ENCODE data around the gene GLOD4. TPM values are rescaled to one million over a fixed set of nuclear protein-coding genes. Genes with fewer than 3 reads are reported as not detected.
"Not testable (repeated sequence)": the region's sequence is repeated elsewhere in the genome, so short reads cannot be mapped to it uniquely, and the experiment has no call there.

Gene GLOD4, protein sequence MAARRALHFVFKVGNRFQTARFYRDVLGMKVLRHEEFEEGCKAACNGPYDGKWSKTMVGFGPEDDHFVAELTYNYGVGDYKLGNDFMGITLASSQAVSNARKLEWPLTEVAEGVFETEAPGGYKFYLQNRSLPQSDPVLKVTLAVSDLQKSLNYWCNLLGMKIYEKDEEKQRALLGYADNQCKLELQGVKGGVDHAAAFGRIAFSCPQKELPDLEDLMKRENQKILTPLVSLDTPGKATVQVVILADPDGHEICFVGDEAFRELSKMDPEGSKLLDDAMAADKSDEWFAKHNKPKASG
- total RNA-seq: 60.2 TPM

DNA sequence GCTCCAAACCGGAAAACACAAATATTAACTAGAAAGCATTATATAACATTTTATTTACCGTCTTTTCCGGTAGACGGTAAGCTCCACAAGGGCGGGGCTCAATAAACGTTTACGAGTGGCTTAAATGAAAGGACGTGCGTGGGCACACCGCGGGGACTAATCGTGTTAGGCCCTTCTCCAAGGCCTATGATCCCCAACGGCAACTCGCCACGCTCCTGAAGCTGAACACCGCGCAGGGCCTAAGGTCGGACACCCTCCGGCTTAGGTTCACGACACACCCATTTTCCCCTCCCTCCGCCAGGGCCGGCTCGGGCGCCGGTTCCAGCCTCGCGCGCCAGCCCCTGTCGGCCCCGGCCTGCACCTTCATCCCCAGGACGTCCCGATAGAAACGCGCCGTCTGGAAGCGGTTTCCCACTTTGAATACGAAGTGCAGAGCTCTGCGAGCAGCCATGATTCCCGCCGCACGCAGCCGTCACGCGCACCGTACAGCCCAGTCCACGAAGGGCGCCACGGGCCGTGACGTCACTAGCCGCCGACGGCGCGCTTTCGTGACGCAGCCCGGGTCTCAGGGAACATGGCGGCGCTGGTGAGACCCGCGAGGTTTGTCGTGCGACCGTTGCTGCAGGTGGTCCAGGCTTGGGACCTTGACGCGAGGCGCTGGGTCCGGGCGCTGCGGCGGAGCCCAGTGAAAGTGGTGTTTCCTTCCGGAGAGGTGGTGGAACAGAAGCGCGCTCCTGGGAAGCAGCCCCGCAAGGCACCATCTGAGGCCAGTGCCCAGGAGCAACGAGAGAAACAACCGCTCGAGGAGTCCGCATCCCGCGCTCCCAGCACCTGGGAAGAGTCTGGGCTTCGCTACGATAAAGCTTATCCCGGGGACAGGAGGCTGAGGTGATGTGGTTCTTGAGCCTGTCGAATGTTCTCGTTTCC lies at the start of gene GLOD4, which contains the start of gene MRM3:
Gene GLOD4 (minus strand): TSS at position 476 of the 927 bp plus-strand sequence. CDS start 25 bp downstream, at position 451.
Gene MRM3 (plus strand): TSS at position 549 of the 927 bp plus-strand sequence. CDS start 26 bp downstream, at position 575.
- DNase-seq: peak; percentile 82

DNA sequence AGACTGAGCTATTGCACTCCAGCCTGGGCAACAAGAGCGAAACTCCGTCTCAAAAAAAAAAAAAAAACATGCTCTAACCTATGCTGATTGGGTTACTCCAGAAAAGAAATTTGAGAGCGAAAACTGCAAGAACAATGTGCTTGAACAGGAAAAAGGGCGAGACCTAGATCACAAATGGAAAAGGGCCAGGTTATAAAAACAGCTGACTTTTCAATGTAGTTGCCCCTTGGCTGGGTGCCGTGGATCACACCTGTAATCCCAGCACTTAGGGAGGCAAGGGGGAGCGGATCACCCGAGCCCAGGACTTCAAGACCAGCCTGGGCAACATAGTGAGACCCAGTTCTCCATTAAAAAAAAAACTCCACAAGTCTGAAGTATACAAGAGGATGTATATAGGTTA lies 48.9 kb upstream of the GLOD4 start:
- DNase-seq: no peak

DNA sequence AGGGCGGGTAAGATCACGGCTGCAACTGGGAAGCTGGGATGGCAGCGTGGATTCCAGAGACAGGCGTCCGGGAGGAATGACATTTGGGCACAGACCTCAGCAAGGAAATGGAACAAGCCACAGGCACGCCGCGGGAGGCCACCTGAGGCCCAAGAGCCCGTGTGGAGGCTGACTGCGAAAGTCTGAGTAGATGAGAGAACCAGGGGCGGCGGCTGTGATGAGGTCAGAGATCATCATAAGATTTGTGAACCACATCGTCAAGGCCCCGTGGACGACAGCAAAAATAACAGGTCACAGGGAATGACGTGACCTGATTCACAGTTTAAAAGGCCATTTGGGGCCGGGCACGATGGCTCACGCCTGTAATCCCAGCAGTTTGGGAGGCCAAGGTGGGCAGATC lies 48.3 kb upstream of the GLOD4 start:
- DNase-seq: no peak

DNA sequence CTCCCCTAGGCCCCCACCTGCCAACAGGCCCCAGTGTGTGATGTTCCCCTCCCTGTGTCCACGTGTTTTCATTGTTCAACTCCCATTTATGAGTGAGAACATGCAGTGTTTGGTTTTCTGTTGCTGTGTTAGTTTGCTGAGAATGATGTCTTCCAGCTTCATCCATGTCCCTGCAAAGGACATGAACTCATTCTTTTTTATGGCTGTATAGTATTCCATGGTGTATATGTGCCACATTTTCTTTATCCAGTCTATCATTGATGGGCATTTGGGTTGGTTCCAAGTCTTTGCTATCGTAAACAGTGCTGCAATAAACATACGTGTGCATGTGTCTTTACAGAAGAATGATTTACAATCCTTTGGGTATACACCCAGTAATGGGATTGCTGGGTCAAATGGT lies 47.5 kb upstream of the GLOD4 start:
- not testable (repeated sequence) for DNase-seq

DNA sequence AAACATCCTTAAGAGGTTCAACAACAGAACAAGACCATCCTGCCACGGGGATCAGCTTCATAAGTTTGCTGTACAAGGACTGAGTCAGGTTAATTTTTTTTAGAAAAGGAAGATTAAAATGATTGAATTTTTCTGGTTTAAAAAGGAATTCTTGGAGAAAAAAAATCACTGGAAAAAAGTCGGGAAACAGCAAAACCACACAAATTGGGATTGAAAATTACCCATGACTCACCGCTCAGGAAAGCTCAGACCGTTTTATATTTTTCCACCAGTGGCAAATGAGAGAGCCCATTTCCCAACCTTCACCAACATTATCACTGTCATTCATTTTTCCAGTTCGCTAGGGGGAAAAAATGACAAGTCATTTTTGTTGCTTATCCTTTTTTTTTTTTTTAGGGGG lies 46.7 kb upstream of the GLOD4 start:
- DNase-seq: no peak

DNA sequence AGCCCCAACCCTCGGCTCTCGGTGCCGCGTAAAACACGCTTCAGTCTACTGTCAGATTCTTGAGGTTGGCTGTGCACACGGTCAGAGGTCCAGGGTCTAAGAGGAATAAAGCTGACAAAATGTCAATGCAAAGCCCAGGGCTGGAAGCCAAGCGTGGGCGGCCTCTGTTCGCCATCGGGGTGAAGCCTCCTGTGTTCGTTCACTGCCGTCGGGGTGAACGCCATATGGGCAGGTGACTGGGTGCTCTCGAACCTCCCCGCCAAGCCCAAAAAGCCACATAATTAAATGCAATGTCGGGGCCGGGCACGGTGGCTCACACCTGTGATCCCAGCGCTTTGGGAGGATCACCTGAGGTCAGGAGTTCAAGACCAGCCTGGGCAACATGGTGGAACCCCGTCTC lies 44.7 kb upstream of the GLOD4 start:
- no peak for DNase-seq

DNA sequence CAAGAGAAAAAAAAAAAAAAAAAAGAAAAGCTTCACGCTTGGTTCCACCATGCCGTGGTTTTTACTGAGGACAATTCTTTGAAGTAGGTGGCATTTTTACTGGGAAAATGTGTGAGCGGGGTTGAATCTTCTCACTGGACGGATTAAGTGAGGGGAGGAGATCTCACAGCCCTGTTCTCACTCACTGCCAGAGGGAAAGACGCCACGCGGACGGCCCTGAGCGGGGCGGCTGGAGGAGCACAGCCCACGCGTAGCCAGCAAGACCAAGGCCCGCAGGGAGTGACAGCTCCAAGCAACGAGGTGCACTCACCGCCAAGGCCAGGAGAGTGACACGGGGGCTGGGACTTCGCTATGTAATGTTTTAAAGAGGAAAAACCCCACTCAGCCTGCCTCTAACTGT lies 43.1 kb upstream of the GLOD4 start:
- DNase-seq: no peak

DNA sequence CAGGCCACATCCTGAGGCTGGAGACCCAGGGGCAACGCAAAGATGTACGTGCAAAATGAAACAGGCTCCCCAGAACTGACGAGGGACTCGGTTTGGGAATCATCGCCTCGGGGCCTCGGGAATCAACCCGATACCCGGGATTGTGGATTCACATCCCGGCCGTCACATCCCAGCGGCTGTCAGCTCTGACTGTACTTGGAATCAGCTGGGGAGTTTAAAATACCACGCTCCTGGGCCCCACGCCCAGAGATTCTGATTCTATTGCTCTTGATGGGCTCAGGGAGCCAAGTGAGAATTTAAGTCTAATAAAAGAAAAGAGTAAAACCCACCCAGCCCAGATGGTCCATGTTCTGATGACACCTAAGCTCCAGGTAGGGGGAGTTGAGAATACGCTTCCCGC lies 42.3 kb upstream of the GLOD4 start:
- DNase-seq: no peak

DNA sequence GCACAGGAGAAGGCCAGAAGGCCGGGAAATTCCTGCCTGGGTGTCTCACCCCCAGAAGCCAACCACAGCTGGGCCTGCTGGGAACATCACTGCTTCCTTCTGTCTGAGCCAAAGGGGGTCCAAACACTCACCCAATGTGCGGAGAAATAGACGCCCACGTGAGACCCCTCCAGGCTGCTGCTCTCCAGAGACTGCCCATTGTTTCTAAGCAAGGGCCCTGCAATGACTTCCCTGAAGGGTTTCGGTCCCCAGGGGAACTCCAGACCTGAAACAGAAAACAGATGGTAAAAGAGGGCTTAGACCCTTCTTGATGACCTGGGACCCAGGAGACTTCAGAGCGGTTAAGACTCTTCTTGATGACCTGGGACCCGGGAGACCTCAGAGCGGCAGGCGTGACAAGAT lies 41.4 kb upstream of the GLOD4 start:
- no peak for DNase-seq

DNA sequence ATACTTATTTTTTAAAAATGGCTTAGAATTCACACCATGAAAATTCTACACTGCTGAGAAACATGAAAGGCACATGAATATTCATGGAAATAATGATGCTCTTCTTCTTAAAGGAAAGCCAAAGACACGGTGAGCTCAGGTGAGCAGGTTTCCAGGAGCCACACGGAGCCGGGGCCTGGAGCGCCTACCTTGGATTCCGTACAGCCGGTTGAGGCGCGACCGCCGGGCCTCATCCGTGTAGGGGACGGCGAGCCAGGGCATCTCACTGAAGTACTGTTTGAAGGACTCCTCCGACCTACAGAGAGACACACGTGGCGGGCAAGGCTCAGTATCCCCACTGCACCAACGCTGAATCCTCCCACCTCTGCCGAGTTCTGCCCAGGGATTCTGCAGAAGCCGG lies 37.2 kb upstream of the GLOD4 start:
- DNase-seq: no peak

DNA sequence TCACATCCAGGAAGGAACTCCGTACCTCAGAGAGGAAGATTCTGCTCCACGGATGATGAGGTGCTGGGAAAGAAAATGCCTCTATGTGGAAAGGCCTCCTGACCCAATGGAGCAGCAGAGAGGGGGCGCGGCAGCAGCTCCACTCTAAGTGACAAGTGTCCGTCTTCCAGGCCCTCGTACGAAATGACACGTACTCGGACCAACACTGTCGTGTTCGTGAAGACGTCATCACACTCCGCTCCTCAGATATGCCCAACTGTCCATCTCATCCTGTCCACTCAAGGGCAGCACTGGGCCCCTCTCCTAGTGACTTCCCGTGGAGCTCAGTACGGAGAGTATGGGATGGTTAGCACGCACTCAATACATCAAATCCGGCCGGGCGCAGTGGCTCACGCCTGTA lies 32.3 kb upstream of the GLOD4 start:
- DNase-seq: no peak

DNA sequence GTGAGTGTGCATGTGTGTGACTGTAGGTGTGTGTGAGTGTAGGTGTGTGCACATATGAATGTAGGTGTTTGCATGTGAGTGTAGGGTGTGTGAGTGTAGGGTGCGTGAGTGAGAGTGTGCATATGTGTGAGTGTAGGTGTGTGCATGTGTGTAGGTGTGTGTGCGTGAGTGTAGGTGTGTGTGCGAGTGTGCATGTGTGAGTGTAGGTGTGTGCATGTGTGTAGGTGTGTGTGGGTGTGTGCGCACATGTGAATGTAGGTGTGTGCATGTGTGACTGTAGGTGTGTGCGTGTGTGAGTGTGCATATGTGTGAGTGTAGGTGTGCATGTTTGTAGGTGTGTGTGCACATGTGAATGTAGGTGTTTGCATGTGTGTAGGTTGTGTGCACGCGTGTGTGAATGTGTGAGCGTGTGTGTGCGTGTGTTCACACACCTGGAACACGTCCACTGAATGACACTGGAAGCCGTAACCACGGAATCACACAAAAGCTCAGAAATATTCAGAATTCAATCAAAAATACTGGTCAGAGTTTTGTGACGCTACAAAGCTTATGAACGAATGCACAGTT lies 30.6 kb upstream of the GLOD4 start:
- no peak for DNase-seq

DNA sequence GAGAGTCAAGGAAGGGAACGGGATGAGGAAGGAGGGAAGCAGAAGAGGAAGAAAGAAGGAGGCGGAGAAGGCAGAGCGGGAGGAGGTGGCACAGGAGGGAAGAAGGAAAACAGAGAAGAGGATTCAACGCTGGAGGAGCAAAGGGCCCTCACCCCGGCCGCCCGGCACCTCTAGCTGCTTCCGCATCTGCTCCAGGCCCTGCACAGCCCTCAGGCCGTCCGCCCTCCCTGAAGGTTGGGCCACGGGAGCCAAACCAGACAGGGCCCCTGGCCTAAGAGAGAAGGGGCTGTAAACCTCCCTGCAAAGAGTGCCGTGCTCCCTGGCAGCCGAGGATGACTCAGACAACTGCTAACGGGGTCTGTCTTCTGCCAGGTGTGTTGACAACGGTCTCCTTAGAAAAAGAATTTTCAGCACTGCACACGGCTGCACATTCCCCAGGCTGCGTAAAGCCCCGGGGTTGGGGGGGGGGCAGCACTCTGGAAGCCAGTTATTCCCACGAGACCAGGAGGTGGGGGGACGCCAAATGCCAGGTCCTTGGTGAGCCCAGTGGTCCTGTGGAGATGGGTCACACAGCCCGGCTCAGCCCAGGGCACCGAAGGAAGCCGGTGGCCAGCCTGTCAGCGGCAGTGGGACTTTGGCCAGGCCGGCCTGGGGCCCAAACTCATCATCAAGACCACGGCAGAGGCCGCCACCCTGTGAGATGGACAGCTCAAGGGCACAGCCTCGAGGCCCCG lies 29.1 kb upstream of the GLOD4 start:
- DNase-seq: no peak

DNA sequence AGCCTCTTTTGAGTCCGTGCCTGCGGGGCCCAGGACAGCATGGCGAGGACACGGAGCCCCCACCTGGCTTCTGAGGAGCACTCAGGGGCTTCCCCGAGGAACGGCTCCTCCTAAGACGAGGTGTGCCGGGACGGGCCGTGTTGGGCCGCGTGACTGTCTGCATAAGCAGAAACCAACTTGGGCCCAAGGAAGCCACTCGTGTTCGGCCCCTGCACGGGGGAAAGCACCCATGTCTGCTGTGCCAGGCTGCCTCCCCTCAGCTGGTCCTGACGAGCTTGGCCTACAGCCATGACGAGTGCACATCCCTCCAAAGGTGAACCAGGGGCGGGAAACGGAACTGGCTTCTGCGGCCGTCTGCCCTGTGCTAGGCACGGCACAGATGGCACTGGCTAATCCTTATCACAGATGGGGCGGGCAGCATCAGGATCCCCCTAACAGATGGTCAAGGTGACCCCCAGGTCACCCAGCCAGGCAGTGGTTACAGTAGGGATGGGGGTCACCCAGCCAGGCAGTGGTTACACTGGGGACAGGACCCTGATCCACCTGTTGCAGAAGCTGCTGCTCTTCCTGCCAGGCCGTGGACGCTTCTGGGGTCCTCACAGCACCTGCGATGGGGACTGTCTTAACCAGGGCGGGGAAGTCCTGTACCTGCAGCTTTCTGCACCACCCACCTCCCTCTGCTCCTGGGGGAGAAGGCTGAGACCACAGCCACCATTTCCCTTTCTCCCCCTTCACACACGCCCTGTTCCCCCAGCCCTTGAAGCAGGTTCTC lies 25.6 kb upstream of the GLOD4 start:
- DNase-seq: no peak

DNA sequence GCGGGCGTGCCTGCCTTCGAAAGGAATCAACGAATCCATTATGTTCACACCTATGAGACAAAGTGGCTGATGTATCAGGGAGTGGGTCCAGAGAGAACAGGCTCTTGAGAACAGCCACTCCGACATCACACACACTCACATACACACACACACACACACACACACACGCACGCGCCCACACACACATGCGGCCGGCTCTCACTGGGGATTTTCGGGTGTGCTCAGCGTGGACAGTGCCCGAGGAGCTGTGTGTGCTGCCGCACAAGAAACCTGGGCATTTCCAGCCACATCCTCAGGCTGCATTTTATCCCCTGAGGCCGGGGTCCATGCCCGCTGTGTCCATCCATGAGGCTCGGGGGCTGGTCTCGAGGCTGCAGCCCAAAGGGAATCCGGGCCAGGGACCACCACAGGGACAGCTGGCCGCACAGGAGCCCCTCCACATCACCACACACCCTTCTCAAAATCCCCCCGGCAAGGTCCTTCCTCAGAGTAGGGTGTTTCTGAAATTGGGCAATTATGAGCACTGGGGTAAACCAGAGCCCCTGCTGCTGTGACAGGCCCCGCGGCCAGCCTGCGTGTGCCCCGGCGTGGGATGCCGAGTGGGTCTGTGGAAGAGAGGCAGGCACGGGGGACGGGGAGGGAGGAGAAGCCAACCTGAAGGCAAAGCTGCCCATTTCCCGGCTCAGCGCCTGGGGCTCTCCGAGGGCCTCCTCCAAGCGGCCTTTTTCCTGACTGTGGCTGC lies 24.9 kb upstream of the GLOD4 start:
- peak; percentile 15 for DNase-seq

DNA sequence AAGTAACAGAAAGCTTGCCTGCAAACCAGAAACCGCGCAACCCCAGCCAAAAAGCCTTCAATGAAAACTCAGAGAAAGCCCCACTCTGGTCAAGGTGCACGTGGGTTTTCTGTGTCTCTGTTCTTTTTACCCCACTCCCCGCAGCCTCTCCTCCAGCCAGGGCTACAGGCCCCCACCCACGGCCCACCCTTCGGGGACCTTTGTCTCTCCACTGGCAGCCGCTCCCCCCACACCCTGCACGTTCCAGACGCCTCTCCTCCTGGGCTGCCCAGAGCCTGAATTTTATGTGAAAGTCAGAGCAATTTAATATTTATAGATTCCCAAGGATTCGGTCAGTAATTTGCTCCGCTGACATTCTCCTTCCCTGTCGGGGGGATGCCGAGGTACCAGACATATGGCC lies 24.3 kb upstream of the GLOD4 start:
- DNase-seq: no peak

DNA sequence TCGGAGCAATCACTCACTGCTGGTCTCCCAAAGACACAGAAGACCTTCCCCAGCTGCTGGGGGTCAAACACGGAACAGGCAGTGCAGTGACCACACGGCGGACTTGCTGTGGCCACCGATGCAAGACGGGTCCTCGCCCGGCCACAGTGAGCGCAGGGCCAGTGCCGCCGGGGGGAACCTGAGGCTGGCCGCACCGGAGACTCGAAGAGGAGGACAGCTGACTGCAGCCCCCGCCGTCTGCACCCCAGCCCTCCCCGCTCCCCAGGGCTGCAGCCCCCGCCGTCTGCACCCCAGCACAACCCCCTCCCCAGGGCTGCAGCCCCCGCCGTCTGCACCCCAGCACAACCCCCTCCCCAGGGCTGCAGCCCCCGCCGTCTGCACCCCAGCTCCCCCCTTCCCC lies 23.8 kb upstream of the GLOD4 start:
- DNase-seq: not testable (repeated sequence)

DNA sequence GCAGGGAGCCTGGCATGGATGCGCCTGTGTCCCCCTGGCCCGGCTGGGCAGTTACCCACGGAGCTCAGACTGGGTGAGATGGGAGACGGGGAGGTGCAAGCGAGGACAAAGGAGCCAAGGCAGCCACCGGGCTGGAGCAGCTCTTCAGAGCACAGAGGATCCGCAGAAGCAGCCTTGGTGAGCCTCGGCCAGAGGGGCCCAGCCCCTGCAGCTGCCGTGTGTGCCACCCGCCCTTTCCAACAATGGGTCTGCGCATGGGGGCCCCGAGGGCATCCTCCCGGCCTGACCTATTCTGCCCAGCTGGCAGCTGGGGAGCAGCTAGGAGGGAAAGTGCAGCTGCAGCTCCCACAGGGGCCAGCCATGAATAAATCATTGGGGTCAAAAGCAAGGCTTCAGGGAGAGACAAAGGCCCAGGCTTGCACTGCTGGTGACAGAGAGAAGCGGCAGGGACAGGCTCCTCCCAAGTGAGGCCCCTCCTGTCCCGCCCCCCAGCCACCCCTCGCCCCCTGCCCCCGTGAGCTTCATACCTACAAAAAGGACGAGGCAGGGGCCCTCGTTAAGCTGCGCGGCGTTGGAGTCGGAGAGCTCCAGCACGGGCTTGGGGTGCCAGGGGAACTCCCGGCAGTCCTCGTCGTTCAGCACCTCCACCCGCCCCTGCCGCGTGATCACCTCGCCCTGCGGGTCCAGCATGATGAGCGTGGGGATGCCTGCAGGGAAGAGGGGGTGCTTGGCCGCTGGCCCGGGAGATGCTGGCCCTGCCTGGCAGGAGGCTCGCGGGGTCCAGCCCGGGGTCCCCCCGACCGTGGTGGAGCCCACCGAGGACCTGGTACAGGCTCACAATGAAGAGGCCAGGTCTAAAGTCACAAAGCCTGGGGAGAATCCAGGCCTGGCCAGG lies 22.7 kb upstream of the GLOD4 start:
- no peak for DNase-seq
